K562 (cell line): ENCODE data around the gene ZFAND2B. TPM values are rescaled to one million over a fixed set of nuclear protein-coding genes. Genes with fewer than 3 reads are reported as not detected.

Source experiments
- CEBPB ChIP-seq: fragments of 450-650 bp; IDR thresholded peaks from 2 replicates; pipeline ENCODE4 v1.6.1; 2016; ENCODE audit warnings: missing genetic modification characterization, missing compliant biosample characterization
- CREM ChIP-seq: IDR thresholded peaks from 2 replicates; pipeline ENCODE4 v1.6.1; 2014; ENCODE audit warnings: antibody characterized with exemption, low read depth
- CXXC5 ChIP-seq: fragments of 250-450 bp; sonication (Bioruptor Pico); IDR thresholded peaks from 2 replicates; pipeline ENCODE4 v1.8.0; 2022; ENCODE audit warnings: inconsistent platforms, mild to moderate bottlenecking, moderate library complexity
- DPF2 ChIP-seq: fragments of 450-650 bp; IDR thresholded peaks from 2 replicates; pipeline ENCODE4 v1.6.1; 2016
- ETV5 ChIP-seq: sonication (generic); formaldehyde crosslinking; IDR thresholded peaks from 2 replicates; pipeline ENCODE4 v1.4.0; 2020; ENCODE audit warnings: low read depth, mild to moderate bottlenecking, missing genetic modification reagents
- MCM7 ChIP-seq, 2 experiments: fragments of 450-650 bp; IDR thresholded peaks; 2 replicates each; pipeline ENCODE4 v1.6.1; 2016 to 2018
- PHF8 ChIP-seq: fragments of 200-600 bp; sonication (generic); IDR thresholded peaks from 2 replicates; pipeline ENCODE4 v1.6.1; 2012; ENCODE audit warnings: mixed run types, mild to moderate bottlenecking, inconsistent platforms, low read length, moderate library complexity, borderline replicate concordance
- POLR2AphosphoS2 ChIP-seq: IDR thresholded peaks from 2 replicates; pipeline ENCODE4 v1.6.1; 2012; ENCODE audit warnings: low read length, improper control_type of control experiment
- RBM22 ChIP-seq: fragments of 200-400 bp; formaldehyde crosslinking; IDR thresholded peaks from 2 replicates; pipeline ENCODE4 v1.6.1; 2018; ENCODE audit warnings: low read length, low read depth; ENCODE audit not compliant: poor library complexity, severe bottlenecking
- SMC3 ChIP-seq: conservative IDR thresholded peaks from 2 replicates; pipeline ENCODE4 v1.6.1; 2011; ENCODE audit warnings: low read depth, low read length, improper control_type of control experiment; ENCODE audit not compliant: insufficient read depth
- ZFX ChIP-seq: sonication (generic); formaldehyde crosslinking; IDR thresholded peaks from 2 replicates; pipeline ENCODE4 v1.8.0; 2022; ENCODE audit warnings: mild to moderate bottlenecking, missing genetic modification reagents, moderate library complexity
- ZNF445 ChIP-seq: fragments of 250-450 bp; sonication (Bioruptor Pico); IDR thresholded peaks from 2 replicates; pipeline ENCODE4 v1.4.0; 2020; ENCODE audit warnings: low read depth, mild to moderate bottlenecking, moderate library complexity
- polyA plus RNA-seq, 8 experiments: library from polyadenylated mRNA; depleted of rRNA in 4 of 8; stranded (reverse) in 5 of 8; unstranded in 3 of 8; fragments of >200 nt; fragmentation: Nextera tagmentation in 2 of 8; fragmentation: Illumina TruSeq in 1 of 8; extraction: Ambion mirVana in 2 of 8; extraction: Trizol in 1 of 8; gene quantifications; 2 replicates each; pipeline versions ENCODE4 v1.2.1 to v1.2.3, GENCODE V29; 2011 to 2014; ENCODE audit warnings: inconsistent platforms in 1 of 8, missing spikeins in 1 of 8
- total RNA-seq, 7 experiments: library from RNA; depleted of rRNA in 6 of 7; stranded (reverse); fragments of >200 nt in 6 of 7; fragmentation: Illumina TruSeq in 2 of 7; extraction: Trizol in 2 of 7; gene quantifications; 2 replicates each; pipeline versions ENCODE4 v1.2.1 to v1.2.3, GENCODE V29; 2011 to 2021; ENCODE audit warnings: low replicate concordance in 1 of 7
- TF ChIP-seq, protein P1 (sequence below): fragments of 250-450 bp; sonication (Bioruptor Pico); IDR thresholded peaks from 2 replicates; pipeline ENCODE4 v1.4.0; 2020
- TF ChIP-seq, protein P2 (sequence below), 2 experiments: fragments of 200-800 bp in 1 of 2; sonication (Bioruptor generic) in 1 of 2; sonication (generic) in 1 of 2; formaldehyde crosslinking in 1 of 2; IDR thresholded peaks in 1 of 2; conservative IDR thresholded peaks in 1 of 2; 2 replicates each; pipeline versions ENCODE4 v1.5.0 to v1.6.1; 2016 to 2020; ENCODE audit warnings: missing compliant biosample characterization in 1 of 2, missing genetic modification characterization in 1 of 2, missing genetic modification reagents in 1 of 2
- TF ChIP-seq, protein P3 (sequence below): fragments of 450-650 bp; IDR thresholded peaks from 2 replicates; pipeline ENCODE4 v1.6.1; 2016; ENCODE audit warnings: antibody characterized with exemption
- TF ChIP-seq, protein P4 (sequence below): sonication (generic); formaldehyde crosslinking; IDR thresholded peaks from 2 replicates; pipeline ENCODE4 v1.8.0; 2023; ENCODE audit warnings: mild to moderate bottlenecking, missing genetic modification reagents
- TF ChIP-seq, protein P5 (sequence below): sonication (generic); formaldehyde crosslinking; IDR thresholded peaks from 2 replicates; pipeline ENCODE4 v1.9.0; 2022; ENCODE audit warnings: mild to moderate bottlenecking, missing genetic modification reagents

Gene ZFAND2B
- total and polyA plus RNA-seq, 9 of the 15 experiments (the other 6 are each of a cell fraction or from before 2014, with no cell fraction given) = 9.9 to 33.3 (median 26.1) TPM

DNA sequence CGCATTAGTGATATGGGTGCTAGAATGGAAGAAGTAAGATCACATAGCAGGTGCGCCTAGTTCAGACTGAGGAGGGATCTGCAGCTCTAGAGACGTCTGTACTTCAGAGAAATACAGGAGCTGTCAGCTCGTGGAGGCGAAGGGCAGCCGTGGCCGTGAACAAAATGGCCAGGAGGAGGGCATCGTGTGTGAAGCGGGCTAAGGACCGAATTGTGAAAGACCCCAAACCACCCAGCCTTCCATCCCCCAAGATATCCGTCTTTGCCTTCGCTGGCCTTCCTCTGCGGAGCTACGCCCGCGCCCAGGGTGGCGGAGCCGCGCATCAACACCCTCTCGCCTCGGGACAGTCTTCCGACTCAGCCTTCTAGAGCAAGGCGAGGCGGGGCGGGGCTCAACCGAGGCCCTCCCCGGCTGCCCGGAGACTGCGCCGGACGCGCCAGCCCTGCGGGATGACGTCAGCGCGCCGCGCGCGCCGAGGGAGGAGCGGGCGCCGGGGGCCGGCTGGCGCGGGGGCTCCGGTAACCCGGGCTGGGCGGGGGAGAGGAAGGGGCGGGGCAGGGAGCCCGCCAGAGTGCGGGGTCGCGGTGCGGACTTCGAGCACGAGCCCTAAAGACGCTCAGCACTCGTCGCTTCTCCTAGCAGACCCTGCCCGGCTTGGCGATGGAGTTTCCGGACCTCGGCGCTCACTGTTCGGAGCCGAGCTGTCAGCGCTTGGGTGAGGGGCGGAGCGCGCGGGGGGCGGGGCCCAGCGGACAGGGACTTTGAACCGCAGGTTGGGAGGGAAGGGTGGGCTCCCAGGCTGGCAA is at the start of gene ZFAND2B (continued):
- TF ChIP-seq, protein P1, sequence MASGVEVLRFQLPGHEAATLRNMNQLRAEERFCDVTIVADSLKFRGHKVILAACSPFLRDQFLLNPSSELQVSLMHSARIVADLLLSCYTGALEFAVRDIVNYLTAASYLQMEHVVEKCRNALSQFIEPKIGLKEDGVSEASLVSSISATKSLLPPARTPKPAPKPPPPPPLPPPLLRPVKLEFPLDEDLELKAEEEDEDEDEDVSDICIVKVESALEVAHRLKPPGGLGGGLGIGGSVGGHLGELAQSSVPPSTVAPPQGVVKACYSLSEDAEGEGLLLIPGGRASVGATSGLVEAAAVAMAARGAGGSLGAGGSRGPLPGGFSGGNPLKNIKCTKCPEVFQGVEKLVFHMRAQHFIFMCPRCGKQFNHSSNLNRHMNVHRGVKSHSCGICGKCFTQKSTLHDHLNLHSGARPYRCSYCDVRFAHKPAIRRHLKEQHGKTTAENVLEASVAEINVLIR (CRISPR knock-in tag) = peak; percentile 65
- TF ChIP-seq CXXC5 (CRISPR knock-in tag) (peak; percentile 78), MCM7 (IDR thresholded peaks at IDR 0.05) (no peak), CREM (peak; percentile 89), ZFX (CRISPR knock-in tag) (peak; percentile 72), ZNF445 (CRISPR knock-in tag) (no peak), RBM22 (peak; percentile 15), CEBPB (tag) (no peak), SMC3 (no peak), POLR2AphosphoS2 (no peak; the same call in 1 of the 2 replicates), ETV5 (CRISPR knock-in tag) (0 out of 2 replicates have a peak, but pooled peaks have one; percentile 3), DPF2 (0 out of 2 replicates have a peak, but pooled peaks have one; percentile 28), PHF8 (peak; percentile 79; the same call in 1 of the 2 replicates)
- TF ChIP-seq, protein P2, sequence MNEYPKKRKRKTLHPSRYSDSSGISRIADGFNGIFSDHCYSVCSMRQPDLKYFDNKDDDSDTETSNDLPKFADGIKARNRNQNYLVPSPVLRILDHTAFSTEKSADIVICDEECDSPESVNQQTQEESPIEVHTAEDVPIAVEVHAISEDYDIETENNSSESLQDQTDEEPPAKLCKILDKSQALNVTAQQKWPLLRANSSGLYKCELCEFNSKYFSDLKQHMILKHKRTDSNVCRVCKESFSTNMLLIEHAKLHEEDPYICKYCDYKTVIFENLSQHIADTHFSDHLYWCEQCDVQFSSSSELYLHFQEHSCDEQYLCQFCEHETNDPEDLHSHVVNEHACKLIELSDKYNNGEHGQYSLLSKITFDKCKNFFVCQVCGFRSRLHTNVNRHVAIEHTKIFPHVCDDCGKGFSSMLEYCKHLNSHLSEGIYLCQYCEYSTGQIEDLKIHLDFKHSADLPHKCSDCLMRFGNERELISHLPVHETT (CRISPR knock-in tag; conservative IDR thresholded peaks at IDR 0.05 in 1 of 2, IDR thresholded peaks at IDR 0.05 in 1 of 2) = peak in 1 of 2 experiments; percentile 82; a peak in 2 of 4 replicates
- TF ChIP-seq, protein P3, sequence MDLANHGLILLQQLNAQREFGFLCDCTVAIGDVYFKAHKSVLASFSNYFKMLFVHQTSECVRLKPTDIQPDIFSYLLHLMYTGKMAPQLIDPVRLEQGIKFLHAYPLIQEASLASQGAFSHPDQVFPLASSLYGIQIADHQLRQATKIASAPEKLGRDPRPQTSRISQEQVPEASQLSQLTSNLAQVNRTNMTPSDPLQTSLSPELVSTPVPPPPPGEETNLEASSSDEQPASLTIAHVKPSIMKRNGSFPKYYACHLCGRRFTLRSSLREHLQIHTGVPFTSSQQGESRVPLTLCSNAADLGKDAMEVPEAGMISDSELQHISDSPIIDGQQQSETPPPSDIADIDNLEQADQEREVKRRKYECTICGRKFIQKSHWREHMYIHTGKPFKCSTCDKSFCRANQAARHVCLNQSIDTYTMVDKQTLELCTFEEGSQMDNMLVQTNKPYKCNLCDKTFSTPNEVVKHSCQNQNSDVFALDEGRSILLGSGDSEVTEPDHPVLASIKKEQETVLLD = 0 out of 2 replicates have a peak, but pooled peaks have one; percentile 27
- TF ChIP-seq, protein P4, sequence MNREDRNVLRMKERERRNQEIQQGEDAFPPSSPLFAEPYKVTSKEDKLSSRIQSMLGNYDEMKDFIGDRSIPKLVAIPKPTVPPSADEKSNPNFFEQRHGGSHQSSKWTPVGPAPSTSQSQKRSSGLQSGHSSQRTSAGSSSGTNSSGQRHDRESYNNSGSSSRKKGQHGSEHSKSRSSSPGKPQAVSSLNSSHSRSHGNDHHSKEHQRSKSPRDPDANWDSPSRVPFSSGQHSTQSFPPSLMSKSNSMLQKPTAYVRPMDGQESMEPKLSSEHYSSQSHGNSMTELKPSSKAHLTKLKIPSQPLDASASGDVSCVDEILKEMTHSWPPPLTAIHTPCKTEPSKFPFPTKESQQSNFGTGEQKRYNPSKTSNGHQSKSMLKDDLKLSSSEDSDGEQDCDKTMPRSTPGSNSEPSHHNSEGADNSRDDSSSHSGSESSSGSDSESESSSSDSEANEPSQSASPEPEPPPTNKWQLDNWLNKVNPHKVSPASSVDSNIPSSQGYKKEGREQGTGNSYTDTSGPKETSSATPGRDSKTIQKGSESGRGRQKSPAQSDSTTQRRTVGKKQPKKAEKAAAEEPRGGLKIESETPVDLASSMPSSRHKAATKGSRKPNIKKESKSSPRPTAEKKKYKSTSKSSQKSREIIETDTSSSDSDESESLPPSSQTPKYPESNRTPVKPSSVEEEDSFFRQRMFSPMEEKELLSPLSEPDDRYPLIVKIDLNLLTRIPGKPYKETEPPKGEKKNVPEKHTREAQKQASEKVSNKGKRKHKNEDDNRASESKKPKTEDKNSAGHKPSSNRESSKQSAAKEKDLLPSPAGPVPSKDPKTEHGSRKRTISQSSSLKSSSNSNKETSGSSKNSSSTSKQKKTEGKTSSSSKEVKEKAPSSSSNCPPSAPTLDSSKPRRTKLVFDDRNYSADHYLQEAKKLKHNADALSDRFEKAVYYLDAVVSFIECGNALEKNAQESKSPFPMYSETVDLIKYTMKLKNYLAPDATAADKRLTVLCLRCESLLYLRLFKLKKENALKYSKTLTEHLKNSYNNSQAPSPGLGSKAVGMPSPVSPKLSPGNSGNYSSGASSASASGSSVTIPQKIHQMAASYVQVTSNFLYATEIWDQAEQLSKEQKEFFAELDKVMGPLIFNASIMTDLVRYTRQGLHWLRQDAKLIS (CRISPR knock-in tag) = no peak
- TF ChIP-seq, protein P5, sequence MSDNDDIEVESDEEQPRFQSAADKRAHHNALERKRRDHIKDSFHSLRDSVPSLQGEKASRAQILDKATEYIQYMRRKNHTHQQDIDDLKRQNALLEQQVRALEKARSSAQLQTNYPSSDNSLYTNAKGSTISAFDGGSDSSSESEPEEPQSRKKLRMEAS (CRISPR knock-in tag) = 0 out of 2 replicates have a peak, but pooled peaks have one; percentile 46
